HG03565 (cell line): ENCODE measurements around the gene HTR3D.
"Not testable (repeated sequence)": the region's sequence is repeated elsewhere in the genome, so short reads cannot be mapped to it uniquely, and the experiment has no call there.

Experiments
- ATAC-seq: cut with Tn5 transposase; IDR thresholded peaks from one replicate; pipeline ENCODE4 v1.9.1; 2021; ENCODE audit warnings: mild to moderate bottlenecking, moderate library complexity; ENCODE audit not compliant: unreplicated experiment

HTR3D gene, protein sequence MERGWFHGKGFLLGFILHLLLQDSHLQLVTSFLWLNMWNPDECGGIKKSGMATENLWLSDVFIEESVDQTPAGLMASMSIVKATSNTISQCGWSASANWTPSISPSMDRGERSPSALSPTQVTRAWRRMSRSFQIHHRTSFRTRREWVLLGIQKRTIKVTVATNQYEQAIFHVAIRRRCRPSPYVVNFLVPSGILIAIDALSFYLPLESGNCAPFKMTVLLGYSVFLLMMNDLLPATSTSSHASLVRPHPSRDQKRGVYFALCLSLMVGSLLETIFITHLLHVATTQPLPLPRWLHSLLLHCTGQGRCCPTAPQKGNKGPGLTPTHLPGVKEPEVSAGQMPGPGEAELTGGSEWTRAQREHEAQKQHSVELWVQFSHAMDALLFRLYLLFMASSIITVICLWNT

DNA sequence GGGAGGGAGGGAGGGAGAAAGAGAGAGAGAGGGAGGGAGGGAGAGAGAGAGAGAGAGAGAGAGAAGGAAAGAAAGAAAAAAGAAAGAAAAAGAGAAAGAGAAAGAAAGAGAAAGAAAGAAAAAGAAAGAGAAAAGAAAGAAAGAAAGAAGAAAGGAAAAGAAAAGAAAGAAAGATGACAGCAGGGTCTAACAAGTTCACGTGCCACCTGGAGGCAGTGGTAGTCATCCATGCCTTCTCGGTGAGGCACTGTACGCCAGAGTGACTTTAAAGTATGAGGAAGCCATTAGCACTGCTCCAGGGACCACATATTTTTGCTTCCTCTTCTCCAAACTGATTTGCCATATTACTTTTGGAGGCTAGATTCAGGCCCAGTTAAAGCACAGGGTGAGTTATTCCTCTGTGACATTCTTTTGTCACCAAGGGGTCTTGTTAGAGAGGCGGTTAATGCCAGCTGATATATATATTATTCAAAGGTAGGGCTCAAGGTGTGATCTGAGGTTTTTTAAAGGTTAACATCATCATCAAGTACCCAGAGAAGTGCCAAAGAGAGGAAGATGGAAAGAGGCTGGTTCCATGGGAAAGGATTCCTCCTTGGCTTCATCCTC, at the start of gene HTR3D:
Gene HTR3D, plus strand, starts transcription at position 556 of the 606 bp plus-strand sequence. Its CDS starts 0 bp downstream, at position 556.
- no peak for ATAC-seq

DNA sequence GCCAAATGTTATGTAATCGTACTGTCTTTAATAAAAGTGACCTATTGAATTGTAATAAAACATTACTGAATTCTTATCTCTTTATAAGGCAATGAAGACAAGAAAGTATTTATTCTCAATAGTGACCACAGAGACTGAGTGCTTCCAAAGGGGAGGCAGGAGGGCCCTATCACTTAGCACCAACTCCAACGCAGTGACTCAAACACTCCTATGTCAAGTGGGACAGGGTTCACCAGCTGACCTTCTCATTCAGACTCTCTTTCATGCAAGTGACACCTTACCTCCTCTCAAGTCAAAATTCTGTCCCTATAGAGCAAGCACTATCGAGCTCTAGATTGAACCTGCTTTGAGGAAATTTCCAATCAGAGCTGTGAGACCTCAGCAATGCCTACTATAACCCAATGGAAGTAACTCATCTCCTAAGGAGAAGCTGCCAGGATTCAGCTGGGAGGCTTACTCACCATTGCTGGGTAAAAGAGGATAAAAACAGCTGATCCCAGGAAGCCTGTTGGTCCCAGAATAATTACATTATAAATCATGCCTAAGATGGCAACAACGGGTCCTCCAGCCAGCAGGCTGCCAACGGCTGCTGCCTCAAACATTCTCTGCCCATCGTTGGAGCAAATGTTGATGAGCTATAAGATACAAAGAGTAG, 49.4 kb upstream of the HTR3D start:
- ATAC-seq = no peak

DNA sequence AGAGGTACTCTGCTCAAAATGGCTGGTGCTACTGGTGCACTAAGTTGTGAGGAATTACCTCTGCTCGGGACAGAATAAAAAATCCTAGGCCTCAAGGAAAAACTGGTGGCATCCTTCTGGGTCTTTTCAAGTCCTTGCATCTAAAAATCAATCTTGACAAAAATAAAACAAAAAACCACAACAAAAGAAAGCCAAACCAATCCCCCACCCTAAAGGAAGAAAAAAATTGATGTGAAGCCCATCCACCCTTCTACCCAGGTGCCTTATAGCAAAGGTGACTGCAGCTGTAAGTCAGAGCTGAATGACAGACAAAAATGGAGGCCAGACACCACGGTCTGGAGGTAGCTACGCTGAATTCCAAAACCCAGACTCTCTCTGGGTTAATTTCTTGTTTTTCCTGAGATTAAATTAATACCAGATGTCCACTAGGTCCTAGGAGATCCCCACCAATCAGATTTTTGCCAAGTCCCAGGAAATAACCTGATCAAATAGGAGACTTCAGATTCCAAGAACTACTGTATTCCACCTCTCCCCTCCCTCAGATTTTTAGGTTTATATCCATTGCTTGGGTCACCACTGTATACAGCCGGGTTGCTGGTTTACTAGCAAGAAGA, 47.3 kb upstream of the HTR3D start:
- no peak for ATAC-seq

DNA sequence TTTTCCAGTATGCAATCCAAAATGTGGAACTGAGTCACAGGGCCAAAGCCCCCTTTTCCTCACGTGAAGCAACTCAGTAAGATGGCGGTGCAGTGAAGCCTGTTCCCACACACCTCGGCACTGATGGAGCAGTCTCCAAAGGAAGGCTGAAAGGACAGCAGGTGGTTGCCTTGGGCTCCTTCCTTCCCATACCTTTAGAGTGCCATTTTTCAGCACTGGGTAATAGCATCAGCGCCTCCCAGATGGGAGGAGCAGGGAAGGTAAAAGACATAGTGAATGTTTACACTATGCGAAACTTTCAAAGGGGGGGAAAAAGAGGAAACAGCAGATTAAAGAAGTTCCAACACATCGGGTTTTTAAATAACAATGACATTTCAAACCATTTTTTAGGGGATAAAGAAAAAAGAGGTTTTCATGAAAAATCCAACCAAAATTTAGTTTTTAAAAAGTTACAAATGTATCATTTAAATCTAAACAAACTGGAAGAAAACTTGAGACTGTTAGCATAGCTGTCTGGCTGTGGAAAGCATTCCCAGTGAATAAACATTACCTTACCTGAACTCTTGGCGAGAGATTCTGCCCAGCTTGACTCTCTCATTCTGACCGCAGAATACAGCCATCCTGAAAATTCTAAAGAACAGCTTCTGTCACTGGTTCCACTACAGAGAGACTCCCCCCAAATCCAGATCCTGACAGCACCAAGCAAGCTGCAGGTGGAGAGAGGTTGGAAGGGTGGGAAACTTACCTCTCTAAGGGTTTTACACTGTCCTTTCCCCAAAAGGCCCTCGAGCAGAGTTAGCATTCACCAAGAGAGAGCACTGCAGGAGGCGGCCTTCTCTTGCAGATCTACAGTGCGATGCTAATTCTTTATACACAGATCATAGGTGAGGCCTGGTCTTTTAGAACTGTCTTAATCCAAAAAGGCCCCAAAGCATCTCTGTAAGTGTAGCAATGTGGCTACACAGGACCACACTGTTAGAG, 46.5 kb upstream of the HTR3D start:
- ATAC-seq = no peak

DNA sequence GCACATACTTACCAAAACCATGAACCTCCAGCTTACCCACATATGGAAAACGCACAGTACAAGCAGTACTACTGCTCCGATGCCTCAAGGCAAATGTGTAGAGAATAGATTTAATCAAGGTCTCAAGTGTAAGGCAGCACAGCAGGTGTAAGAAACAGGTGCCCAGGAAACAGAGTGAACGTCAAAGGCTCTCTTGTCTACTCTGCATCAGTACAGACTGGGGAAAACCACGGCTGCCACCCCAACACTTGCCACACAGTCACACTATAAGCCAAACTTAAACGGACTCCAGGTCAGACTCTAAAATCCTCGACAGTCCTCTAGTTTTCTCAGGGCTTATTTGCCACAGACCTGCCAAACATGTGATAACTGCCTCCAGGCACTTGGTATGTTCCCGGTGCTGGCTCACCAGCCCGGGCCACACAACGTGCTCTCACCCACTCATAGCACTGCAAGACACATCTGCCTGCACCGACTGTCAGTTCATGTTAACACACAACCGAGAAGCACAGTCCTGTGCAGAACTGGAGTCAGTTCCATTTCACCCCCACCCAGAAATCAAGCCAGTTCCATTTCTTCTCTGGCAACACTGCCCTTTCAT, 44.4 kb upstream of the HTR3D start:
- ATAC-seq = no peak

DNA sequence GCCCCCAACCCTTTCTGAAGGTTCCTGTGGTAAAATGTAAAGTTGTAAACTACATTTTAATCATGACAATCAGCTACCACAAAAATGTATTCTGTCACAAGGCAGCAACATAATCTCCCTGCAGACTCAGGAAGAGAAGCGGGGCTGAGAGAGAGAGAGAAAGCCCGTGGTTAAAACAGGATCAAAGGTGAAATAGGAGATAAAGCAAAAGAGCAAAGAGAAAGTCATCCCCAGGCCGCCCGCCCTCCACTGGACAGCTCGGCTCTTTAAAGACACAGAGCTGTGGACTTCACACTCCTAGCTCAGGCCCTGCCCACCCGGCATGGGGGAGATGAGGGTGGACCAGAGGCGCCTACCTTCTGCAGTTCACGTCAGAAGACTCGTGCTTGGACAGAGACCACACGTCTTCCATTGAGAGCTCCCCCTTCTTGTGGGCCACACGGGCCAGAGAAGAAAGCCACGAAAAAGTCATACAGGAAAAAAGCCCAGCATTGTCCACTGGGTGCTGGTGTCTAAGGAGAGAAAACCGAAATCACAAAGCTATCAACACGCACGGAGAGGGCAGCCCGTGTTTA, 43.2 kb upstream of the HTR3D start:
- ATAC-seq = no peak

DNA sequence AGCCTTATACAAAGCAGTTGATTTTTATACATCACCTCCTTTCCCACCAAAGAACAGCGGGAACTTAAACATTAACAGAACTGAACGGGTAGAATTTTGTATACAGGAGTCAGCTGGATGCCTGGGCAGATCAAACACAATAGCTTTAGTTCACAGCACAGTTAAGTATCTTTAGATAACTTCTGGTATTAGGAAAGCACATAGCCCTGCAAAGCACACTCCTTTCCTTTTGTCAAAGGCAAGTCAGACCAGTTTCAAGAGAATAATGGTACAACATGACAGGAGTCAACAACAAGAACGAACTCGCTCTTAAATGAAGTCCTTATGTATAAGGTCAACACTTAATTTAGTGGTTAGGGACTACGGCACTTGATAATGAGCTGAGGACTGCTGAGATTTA, 40.1 kb upstream of the HTR3D start:
- ATAC-seq = no peak

DNA sequence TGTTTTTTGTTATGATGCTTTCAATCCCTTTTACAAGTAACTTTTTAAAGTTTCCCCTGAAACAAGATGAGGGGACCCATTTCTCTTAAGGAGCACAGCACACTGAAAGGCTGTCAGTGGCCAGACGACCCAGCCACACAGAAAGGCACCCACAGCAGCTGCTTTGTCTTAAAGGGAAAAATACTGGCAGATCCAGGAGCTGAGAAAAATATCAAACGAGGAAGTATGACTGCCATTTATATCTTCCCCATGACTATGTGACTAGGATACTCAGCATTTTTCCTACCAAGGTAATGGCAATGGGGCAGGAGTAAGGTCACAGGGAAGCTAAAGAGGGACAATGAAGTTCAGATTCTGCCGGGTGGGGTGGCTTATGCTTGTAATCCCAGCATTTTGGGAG, 29.8 kb upstream of the HTR3D start:
- ATAC-seq = no peak

DNA sequence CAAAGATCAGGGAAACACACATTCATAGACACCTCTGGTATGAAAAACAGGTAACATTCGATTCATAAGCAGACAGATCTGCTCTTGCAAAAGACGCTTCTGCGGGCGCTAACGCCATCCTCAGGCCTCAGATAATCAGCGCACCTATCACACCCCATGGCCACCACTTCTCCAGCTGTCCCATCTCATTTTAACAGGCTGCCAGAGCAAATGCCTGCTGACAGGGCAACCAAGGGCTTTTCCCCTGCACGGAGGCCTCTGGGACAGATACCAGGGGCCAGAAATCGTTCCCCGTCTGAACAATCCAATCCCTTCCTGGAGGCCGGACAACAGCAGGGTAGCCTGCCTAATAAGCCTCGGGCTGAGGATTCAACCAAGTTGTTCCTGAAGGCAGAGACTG, 29.1 kb upstream of the HTR3D start:
- ATAC-seq = no peak

DNA sequence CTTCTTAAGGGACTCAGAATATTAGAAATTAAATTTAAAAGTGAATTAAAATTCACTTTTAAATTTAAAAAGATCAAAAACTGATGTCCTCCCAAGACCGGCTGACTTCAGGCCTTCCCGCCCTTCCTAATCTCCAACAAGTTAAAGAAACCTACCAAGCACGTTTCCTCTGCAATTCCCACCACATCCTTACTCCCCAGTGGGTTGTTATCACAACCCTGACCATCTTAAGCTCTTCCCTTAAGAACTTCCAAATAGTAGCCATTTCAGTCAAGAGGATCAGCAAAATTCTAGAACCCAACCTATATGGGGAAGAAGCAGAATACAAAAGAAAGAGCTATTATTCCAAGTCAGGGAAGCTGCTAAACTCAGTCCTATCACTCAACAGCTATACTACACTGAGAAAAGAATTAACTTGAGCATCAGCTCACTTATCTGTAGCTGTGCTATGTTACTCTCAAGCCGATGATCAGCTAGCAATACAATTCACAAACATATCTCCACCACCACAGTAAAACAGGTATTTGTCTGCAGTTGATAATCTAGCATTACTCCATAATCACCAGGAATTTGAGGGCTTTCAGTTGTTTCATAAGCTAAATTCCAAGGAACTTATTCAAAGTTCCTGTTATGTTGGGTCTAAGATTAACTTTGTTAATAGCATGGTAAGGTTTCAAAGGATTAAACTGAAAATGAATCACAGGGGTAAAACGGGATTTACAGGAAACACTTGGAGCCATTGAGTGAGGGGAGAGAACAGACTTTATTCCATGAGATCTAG, 28.2 kb upstream of the HTR3D start:
- no peak for ATAC-seq

DNA sequence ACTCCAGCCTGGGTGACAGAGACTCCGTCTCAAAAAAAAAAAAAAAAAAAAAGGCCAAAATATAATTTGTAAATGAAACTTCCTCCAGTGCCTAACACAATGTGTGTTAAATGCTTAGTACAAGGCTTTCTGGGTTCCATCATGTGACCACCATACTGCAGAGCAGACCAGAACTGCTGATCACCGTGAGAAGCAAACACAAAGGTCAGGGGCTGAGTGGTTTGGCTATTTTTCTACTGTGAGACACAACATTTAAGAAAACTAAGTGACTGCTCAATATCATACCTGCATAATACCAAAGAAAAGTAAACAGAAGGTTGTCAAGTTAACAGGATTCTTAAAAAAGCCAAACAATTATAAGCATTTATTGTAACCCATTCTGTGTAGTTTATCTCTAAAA, 27.1 kb upstream of the HTR3D start:
- no peak for ATAC-seq

DNA sequence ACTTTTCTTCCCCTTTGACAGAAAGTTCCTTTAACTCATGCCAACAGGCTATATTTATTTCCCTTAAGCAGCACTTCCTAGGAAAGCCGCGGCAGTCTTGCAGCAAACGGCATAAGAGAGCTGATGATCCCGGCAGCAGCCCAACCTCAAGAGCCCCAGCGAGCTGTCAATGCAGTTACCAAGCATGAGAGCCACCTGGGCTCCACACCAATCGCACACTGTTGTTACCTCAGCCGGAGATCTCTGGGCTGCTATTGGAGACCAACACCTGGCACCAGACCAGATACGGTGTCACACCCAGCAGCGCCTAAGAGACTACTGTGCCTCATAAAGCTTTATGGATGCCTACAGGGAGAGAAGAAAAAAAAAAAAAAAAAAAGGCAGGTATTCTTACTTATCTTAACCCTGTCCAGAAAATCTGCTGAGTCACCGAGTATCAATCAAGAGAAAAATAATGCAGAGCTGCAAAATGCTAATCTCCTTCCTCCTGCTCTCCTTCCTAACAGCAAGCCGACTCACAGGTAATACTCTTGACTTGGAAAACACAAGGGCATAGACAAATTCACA, 25.5 kb upstream of the HTR3D start:
- ATAC-seq = no peak

DNA sequence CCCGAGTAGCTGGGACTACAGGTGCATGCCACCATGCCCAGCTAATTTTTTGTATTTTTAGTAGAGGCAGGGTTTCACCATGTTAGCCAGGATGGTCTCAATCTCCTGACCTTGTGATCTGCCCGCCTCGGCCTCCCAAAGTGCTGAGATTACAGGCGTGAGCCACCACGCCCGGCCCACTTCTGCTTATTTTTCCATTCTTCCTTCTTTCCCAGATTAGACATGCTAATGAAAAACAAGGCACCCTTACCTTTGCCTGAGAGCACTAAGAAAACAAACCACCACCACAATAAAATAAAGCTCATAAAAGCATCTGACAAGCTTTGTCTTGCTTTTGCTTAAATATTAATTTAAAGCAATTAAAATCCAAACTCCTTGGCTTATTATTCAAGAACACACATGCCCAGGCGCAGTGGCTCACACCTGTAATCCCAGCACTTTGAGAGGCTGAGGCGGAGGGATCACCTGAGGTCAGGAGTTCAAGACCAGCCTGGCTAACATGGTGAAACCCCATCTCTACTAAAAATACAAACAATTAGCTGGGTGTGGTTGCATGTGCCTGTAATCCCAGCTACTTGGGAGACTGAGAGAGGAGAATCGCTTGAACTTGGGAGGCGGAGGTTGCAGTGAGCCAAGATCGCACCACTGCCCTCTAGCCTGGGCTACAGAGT, 24.3 kb upstream of the HTR3D start:
- ATAC-seq = not testable (repeated sequence)

DNA sequence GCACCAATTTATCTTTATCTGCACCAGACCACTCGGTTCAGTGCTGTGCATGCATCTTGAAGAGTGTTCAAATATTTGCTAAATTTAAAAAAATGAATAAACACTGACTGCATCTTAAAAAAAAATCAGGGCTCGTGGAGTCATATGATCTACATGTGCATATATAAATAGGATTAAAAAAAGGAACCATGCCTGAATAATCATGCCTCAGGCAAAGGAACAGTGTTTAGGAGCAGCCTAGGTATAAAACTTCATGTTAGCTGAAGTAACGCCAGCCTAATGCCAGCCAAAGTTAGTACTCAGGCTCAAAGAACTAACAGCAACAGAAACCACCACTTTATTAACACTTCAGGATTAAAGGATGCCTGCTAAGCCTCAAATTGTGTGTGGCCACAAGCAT, 23.4 kb upstream of the HTR3D start:
- no peak for ATAC-seq

DNA sequence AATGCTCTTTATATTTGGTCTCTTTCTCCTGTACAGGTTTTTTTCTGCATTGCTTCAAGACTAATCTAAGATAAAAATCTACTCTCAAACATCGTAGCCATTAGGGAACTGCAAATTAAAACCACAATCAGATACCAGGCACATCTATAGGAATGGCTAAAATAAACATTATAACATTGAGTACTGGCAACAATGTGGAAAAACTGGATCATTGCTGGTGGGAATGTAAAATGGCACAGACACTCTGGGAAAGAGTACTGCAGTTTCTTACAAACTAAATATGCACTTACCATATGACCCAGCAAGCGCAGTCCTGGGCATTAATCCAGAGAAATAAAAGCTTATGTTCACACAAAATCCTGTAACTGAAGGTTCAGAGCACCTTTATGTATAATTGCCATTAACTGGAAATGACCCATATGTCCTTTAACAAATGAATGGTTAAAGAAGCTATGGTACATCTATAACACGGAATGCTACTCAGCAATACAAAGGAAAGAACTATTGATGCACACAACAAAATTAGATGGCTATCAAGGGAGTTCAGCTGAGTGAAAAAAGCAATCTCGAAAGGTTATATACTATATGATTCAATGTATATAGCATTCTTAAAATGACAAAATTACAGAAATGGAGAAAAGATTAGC, 20.2 kb upstream of the HTR3D start:
- no peak for ATAC-seq

DNA sequence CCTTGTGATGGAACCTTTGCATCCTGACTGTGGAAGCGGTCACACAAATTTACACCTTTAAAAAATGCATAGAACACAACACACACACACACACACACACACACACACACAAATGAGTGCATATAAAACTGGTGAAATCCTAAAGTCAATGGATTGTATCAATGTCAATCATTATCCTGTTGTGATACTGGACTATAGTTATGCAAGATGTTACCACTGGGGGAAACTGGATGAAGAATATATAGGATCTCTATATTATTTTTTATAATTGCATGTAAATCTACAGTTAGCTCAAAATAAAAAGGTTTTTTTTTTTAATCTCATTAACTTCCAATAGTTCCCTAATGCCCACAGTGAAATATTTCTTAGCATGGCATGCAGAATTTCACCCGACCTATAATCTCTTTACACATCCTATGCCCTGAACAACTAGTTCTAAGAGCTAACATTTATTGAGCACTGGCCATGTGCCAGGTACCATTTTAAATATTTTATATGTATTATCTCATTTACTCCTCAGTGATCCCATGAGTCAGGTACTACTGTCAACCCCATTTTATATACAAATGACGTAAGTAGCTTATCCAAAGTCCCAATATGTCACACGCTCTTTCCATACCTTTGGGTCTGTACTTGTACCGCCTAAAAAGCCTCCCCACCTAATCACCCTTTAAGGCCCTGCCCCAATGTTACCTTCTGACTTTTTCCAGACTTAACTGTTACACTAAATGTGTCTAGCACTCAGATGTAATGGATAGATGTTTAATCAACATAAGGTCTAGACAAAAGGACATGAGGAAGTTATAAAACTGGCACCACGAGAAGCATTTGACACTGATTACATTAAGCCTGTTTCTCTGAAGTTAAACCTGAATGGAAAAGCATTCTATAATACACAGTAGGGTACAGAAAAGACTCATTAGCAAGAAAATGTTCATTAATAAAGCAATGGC, 19.3 kb upstream of the HTR3D start:
- ATAC-seq = no peak
